Measurements from ENCODE around the gene HTRA2. TPM values are rescaled to one million over a fixed set of nuclear protein-coding genes. Genes with fewer than 3 reads are reported as not detected.

The HTRA2 gene
- total RNA-seq, 2 donors from 2014 or later: 18.5 to 21.4 TPM

DNA sequence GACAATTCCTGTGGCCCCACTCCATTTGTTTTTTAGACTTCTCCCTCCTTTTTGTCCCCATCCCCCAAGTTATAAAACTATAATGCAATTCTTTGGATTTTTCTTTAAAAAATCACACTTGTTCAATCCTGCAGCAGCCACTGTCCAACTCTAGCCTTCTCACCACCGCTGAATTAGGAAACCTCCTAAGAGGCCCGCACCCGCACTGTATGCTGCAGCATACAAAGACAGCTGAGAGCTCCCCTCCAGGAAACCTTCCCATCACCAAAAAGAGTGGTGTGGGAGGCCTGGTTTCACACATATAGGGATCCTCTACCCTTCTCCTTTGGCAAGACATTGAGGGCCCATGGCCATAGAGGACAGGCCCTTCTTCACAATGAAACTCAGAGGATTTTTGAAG lies 25.1 kb upstream of the HTRA2 start:
- peaks cover 13% of the 10 kb centered on the region for H3K36me3 Mint-ChIP-seq (ENCODE audit: low read depth)
- peaks cover 59% of the 10 kb centered on the region for H3K27me3 Mint-ChIP-seq
- DNase-seq: no peak

DNA sequence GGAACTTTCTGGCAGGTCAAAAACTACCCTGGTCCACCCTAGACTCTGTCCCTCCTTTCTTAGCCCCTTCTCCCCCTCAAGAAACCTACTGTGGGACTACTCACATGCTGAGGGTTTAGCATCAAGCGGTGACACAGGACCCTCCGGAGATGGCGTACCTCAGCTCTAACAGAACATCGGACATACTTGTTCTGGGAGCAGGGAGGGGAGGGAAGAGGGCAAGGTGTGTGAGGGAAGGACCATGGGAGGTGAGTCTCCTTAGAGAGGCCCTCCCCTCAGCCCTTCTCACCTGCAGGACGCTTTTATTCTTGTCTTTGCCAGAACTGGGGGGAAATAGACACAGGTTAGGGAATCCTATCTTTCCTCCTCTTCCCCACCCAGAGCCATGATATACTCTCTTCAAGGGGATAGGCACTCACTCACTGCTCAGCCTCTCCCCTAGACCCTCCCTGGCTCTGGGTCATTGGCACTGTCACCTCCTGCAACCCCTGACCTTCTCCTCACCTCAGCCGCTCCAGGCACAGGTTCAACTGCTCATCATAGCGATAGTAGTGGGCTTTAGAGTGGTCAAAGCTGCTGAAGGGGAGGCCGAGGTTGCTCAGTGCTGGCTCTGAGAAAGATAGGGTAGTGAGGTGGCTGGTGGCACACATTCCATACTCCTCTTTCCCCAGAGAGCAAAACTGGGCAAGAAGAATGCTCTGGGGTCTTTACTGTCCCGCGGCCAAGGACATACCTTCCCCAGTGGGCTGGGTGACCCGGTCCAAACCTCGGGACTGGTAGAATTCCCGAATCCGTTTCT lies 24.1 kb upstream of the HTRA2 start:
- Mint-ChIP-seq H3K27ac (peak overlapping the region; percentile 56), H3K36me3 (ENCODE audit: low read depth) (peaks cover 13% of the 10 kb centered on the region), H3K4me1 (peaks cover 41% of the 10 kb centered on the region), H3K4me3 (no peak overlapping the region), H3K27me3 (peaks cover 50% of the 10 kb centered on the region)
- ATAC-seq: no peak
- H3K9me3 ChIP-seq (ENCODE audit: control insufficient read depth, low read length, poor library complexity, severe bottlenecking): no peaks in the 10 kb centered on the region
- DNase-seq: no peak

More for the DNA sequence above, 25.1 kb upstream of the HTRA2 start:
- no peak for ATAC-seq
- peak overlapping the region; percentile 56 for H3K27ac Mint-ChIP-seq
- H3K4me1 Mint-ChIP-seq: peaks cover 38% of the 10 kb centered on the region
- no peaks in the 10 kb centered on the region for H3K9me3 ChIP-seq (ENCODE audit: control insufficient read depth, low read length, poor library complexity, severe bottlenecking)
- no peak overlapping the region for H3K4me3 Mint-ChIP-seq

GRCh38 chr2:74507145-74507925 lies 22.4 kb upstream of the HTRA2 start, which contains the start of gene PCGF1:
TSS of gene PCGF1 (minus strand) at chr2:74507695. CDS start at chr2:74507668, 27 bp downstream.
- Mint-ChIP-seq H3K27ac (peak within 1 kb of the TSS; percentile 100), H3K27me3 (peaks cover 33% of the 10 kb centered on the region), H3K36me3 (ENCODE audit: low read depth) (peaks cover 13% of the 10 kb centered on the region), H3K4me3 (peak within 1 kb of the TSS; percentile 99), H3K4me1 (peaks cover 38% of the 10 kb centered on the region)
- peak; percentile 96 for ATAC-seq
- H3K9me3 ChIP-seq (ENCODE audit: control insufficient read depth, low read length, poor library complexity, severe bottlenecking): no peaks in the 10 kb centered on the region
- peak; percentile 92 to 97 (median 96) for DNase-seq

DNA sequence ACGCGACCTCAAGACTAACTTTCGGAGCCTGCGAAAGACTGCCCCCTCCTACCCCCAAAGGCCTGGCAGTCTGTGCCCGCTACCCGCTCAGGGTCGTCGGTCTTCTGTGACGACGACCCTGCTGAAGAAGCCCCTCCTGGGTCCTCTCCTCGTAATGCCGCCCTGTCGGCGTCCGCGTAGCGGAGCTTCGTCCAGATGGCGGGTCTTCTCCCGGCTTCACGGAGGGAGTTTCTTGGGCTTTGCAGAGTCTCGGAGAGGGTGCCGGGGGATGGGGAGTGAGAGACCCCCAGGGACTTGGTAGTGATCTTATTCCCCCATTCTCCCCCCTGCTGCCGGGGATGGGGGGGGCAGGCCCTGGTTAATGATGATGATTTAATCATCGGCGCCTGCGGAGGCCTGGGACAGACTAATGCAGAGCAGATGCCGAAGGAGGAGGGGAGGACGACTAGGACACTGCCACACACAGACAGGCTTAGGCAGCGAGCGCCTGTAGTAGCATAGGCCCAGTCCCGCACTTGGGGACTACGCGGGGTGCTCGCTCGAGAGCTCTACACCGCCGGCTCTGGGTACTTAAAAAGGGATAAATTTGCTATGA lies 21.7 kb upstream of the HTRA2 start:
- H3K4me3 Mint-ChIP-seq: peak overlapping the region; percentile 99
- H3K36me3 Mint-ChIP-seq (ENCODE audit: low read depth): peaks cover 13% of the 10 kb centered on the region
- H3K9me3 ChIP-seq (ENCODE audit: control insufficient read depth, low read length, poor library complexity, severe bottlenecking): no peaks in the 10 kb centered on the region
- H3K4me1 Mint-ChIP-seq: peaks cover 38% of the 10 kb centered on the region
- ATAC-seq: no peak
- peaks cover 32% of the 10 kb centered on the region for H3K27me3 Mint-ChIP-seq
- peak overlapping the region; percentile 100 for H3K27ac Mint-ChIP-seq
- no peak for DNase-seq

GRCh38 chr2:74510272-74510671 lies 19.5 kb upstream of the HTRA2 start:
- DNase-seq (no peak), ATAC-seq (no peak)
- peaks cover 34% of the 10 kb centered on the region for H3K4me1 Mint-ChIP-seq
- H3K4me3 Mint-ChIP-seq: no peak overlapping the region
- peaks cover 4% of the 10 kb centered on the region for H3K36me3 Mint-ChIP-seq (ENCODE audit: low read depth)
- peaks cover 13% of the 10 kb centered on the region for H3K27me3 Mint-ChIP-seq
- peak overlapping the region; percentile 56 for H3K27ac Mint-ChIP-seq
- H3K9me3 ChIP-seq (ENCODE audit: control insufficient read depth, low read length, poor library complexity, severe bottlenecking): no peaks in the 10 kb centered on the region

DNA sequence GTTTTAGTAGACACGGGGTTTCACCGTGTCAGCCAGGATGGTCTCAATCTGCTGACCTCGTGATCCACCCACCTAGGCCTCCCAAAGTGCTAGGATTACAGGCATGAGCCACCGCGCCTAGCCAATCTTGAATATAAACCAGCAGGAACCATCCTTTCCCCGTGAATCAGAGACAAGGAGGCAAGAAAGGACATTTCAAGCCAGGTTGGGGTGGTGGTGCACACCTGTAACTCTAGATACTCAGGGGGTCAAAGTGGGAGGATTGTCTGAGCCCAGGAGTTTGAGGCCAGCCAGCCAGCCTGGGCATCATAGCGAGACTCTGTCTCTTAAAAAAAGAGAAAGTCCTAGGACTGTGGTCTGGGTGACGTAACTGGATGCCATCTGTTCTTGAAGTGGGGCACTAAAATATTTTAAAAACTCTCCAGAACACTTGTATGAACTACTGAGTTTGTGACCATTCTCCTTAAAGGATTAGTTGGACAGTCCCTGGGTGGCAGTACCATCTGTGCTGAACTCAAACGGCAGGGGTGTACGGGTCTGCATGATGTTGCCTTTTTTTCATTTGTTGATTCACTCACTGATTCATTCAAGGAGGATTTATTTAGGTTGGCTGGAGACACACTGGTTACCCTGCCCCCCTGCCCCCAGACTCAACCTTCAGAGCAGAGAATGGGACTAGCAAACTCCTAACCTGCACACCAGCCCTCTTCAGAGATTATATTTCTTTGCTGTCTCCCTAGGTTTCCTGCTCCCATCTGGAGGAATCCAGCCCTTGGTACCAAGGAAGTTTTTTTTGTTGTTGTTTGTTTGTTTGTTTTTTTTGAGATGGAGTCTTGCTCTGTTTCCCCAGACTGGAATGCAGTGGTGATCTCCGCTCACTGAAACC lies 18.4 kb upstream of the HTRA2 start:
- peaks cover 37% of the 10 kb centered on the region for H3K4me1 Mint-ChIP-seq

GRCh38 chr2:74512744-74513604 lies 16.8 kb upstream of the HTRA2 start:
- peak overlapping the region; percentile 91 for H3K4me3 Mint-ChIP-seq
- H3K27me3 Mint-ChIP-seq: peaks cover 32% of the 10 kb centered on the region
- H3K36me3 Mint-ChIP-seq (ENCODE audit: low read depth): peaks cover 2% of the 10 kb centered on the region
- H3K27ac Mint-ChIP-seq: peak overlapping the region; percentile 9
- no peak for ATAC-seq
- H3K4me1 Mint-ChIP-seq: peaks cover 30% of the 10 kb centered on the region
- DNase-seq: no peak
- no peaks in the 10 kb centered on the region for H3K9me3 ChIP-seq (ENCODE audit: control insufficient read depth, low read length, poor library complexity, severe bottlenecking)

More for the DNA sequence above, 18.4 kb upstream of the HTRA2 start:
- no peak for DNase-seq
- H3K27me3 Mint-ChIP-seq: peaks cover 20% of the 10 kb centered on the region
- peaks cover 4% of the 10 kb centered on the region for H3K36me3 Mint-ChIP-seq (ENCODE audit: low read depth)
- H3K4me3 Mint-ChIP-seq: no peak overlapping the region
- ATAC-seq: no peak
- peak overlapping the region; percentile 16 for H3K27ac Mint-ChIP-seq
- no peaks in the 10 kb centered on the region for H3K9me3 ChIP-seq (ENCODE audit: control insufficient read depth, low read length, poor library complexity, severe bottlenecking)

DNA sequence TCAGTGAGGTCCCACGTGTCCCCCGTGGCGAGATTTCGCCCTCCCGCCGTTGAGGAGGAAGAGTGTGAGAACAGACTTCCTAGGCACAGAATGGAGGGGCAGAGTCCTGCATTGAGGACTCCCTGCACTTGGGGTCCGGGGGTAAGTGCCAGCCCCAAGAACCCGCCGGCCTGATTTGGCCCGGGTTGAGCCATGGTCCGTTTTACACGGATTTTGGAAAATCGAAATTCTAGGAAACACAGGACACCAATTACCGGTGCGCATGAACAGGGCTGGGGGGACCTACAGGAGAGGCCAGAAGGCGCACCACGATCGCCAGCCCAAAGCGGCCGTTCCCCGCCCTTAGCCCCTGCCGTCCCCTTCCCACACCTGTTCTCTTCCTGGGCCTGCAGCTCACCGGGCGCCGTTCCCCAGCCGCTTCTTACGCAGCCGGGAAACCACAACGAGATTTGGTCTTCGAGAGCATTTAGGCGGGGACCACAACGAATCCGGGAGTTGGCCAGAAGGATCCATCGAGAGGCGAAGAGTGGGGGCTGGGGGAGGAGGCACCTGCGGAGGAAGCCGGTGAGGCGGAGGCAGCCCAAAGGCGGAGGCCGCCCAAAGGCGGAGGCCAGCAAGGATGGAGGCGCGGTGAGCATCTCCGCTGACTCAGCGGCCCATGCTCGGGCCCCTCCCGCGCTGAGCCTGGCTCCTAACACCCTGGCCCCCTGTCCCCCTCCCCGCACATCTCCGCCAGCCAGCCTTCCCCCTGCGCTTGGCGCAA lies 15.9 kb upstream of the HTRA2 start:
- DNase-seq (no peak), ATAC-seq (peak; percentile 40)
- peak overlapping the region; percentile 91 for H3K4me3 Mint-ChIP-seq
- no peaks in the 10 kb centered on the region for H3K9me3 ChIP-seq (ENCODE audit: control insufficient read depth, low read length, poor library complexity, severe bottlenecking)
- peaks cover 40% of the 10 kb centered on the region for H3K27me3 Mint-ChIP-seq
- H3K27ac Mint-ChIP-seq: peak overlapping the region; percentile 1
- H3K36me3 Mint-ChIP-seq (ENCODE audit: low read depth): peaks cover 2% of the 10 kb centered on the region
- peaks cover 24% of the 10 kb centered on the region for H3K4me1 Mint-ChIP-seq

DNA sequence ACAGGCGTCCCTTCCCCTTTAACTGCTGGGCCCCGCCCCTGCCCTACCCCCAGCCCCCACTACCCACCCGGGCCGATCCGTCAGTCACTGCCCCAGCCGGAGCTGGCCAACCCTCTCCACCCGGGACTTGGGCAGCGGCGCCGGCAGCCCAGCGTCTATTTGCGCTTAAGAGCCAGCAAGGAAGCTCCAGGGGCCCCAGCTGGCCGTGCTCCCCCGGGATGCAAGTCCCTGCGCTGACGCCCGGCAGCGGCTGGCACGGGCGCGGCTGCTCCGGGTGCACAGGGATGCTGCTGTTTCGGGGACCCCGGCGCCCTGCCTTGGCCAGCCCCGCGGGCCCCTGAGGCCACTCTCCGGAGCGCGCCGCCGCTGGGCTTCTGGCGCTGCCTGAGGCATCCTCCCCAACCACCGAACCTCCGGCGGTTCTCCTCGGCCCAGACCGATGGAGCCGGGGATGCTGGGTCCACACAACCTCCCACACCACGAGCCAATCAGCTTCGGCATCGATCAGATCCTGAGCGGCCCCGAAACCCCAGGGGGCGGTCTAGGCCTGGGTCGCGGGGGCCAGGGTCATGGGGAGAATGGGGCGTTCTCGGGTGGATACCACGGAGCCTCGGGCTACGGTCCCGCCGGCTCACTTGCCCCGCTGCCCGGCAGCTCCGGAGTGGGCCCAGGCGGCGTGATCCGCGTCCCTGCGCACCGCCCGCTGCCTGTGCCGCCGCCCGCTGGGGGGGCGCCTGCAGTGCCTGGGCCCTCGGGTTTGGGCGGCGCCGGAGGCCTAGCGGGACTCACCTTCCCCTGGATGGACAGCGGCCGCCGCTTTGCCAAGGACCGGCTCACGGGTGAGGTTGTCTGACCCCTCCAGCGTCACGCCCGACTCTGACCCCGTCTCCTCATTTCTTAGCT lies 15.1 kb upstream of the HTRA2 start, which contains the start of gene TLX2:
Gene TLX2 (plus strand): TSS at position 83 of the 903 bp plus-strand sequence. CDS start 357 bp downstream, at position 440.
- peak; percentile 15 for ATAC-seq
- peaks cover 2% of the 10 kb centered on the region for H3K36me3 Mint-ChIP-seq (ENCODE audit: low read depth)
- peaks cover 23% of the 10 kb centered on the region for H3K4me1 Mint-ChIP-seq
- peaks cover 49% of the 10 kb centered on the region for H3K27me3 Mint-ChIP-seq
- peak within 1 kb of the TSS; percentile 41 for H3K27ac Mint-ChIP-seq
- no peaks in the 10 kb centered on the region for H3K9me3 ChIP-seq (ENCODE audit: control insufficient read depth, low read length, poor library complexity, severe bottlenecking)
- no peak for DNase-seq
- H3K4me3 Mint-ChIP-seq: peak within 1 kb of the TSS; percentile 91

- Mint-ChIP-seq H3K4me1 (peaks cover 21% of the 10 kb centered on the region), H3K36me3 (ENCODE audit: low read depth) (peaks cover 6% of the 10 kb centered on the region), H3K27ac (peak overlapping the region; percentile 41), H3K4me3 (peak overlapping the region; percentile 91), H3K27me3 (peaks cover 57% of the 10 kb centered on the region)
- ATAC-seq (no peak), DNase-seq (no peak)
- no peaks in the 10 kb centered on the region for H3K9me3 ChIP-seq (ENCODE audit: control insufficient read depth, low read length, poor library complexity, severe bottlenecking)
These were observed 14.3 kb upstream of the HTRA2 start for GRCh38 chr2:74515271-74515980.

All from T-helper 17 cell (primary cell).